OCI-LY3 (cell line): ENCODE data around the gene TSPAN5.

ENCODE experiments used
- EZH2phosphoT487 ChIP-seq: fragments of 200-600 bp; shearing (Covaris generic); IDR thresholded peaks from 2 replicates; pipeline ENCODE4 v1.6.1; 2018; ENCODE audit warnings: antibody characterized with exemption, mixed run types, low read depth
- TF ChIP-seq, protein P1 (sequence below): fragments of 200-600, 300-600 bp; sonication (generic); IDR thresholded peaks from 2 replicates; pipeline ENCODE4 v1.5.1; 2014; ENCODE audit warnings: antibody characterized with exemption, low read length, low read depth

DNA sequence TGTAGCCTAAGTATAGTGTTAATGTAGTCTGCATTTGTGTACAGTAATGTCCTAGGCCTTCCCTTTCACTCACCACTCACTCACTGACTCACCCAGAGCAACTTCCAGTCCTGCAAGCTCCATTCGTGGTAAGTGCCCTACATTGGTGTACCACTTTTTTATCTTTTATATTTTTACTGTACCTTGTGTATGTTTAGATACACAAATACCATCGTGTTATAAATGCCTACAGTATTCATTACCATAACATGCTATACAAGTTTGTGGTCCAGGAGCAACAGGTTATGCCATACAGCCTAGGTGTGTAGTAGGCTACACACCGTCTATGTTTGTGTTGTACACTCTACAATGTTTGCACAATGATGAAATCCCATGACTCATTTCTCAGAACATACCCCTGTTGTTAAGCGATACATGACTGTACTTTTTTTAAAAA, 15.4 kb downstream of the TSPAN5 start:
- TF ChIP-seq, protein P1, sequence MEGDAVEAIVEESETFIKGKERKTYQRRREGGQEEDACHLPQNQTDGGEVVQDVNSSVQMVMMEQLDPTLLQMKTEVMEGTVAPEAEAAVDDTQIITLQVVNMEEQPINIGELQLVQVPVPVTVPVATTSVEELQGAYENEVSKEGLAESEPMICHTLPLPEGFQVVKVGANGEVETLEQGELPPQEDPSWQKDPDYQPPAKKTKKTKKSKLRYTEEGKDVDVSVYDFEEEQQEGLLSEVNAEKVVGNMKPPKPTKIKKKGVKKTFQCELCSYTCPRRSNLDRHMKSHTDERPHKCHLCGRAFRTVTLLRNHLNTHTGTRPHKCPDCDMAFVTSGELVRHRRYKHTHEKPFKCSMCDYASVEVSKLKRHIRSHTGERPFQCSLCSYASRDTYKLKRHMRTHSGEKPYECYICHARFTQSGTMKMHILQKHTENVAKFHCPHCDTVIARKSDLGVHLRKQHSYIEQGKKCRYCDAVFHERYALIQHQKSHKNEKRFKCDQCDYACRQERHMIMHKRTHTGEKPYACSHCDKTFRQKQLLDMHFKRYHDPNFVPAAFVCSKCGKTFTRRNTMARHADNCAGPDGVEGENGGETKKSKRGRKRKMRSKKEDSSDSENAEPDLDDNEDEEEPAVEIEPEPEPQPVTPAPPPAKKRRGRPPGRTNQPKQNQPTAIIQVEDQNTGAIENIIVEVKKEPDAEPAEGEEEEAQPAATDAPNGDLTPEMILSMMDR = no peak
- no peak for TF ChIP-seq EZH2phosphoT487
